ENCODE data around the gene ARHGAP6.
"Not testable (repeated sequence)": the region's sequence is repeated elsewhere in the genome, so short reads cannot be mapped to it uniquely, and the experiment has no call there.

The ARHGAP6 gene

GRCh38 chrX:11375614-11376119, 290.1 kb downstream of the ARHGAP6 start:
- peaks cover 0 to 27% (median 8%) of the 10 kb centered on the region in 11 experiments; a peak in 13 of 22 replicates for H3K9me3 ChIP-seq (replicated peaks in 1 of 11)
- H3K4me2 ChIP-seq, result peak overlapping the region in 1 of 11 experiments; percentile 10; a peak in 1 of 22 replicates
- peak overlapping the region in 1 of 11 experiments; percentile 24; a peak in 1 of 22 replicates for H3K27ac ChIP-seq
- H3K36me3 ChIP-seq, result no peaks in the 10 kb centered on the region
- H3K4me1 ChIP-seq, result peaks cover 0 to 31% (median 0%) of the 10 kb centered on the region in 10 experiments; a peak in 6 of 20 replicates
- H3K4me3 ChIP-seq, result no peak overlapping the region
- no peaks in the 10 kb centered on the region; a peak in 1 of 22 replicates for H4K20me1 ChIP-seq
- no peak overlapping the region for H3K9ac ChIP-seq
- H3K27me3 ChIP-seq, result peaks cover 66 to 99% (median 88%) of the 10 kb centered on the region in 11 experiments
- no peak for TF ChIP-seq Cebpa-rat (IDR thresholded peaks at IDR 0.05)

- H3K4me1 ChIP-seq, result peaks cover 0 to 23% (median 0%) of the 10 kb centered on the region in 10 experiments; a peak in 5 of 20 replicates
- no peak overlapping the region for H3K4me2 ChIP-seq
- H3K4me3 ChIP-seq, result no peak overlapping the region
- H3K27ac ChIP-seq, result no peak overlapping the region
- H3K9ac ChIP-seq, result no peak overlapping the region
- H3K9me3 ChIP-seq (replicated peaks in 1 of 11), result peaks cover 0 to 38% (median 11%) of the 10 kb centered on the region in 11 experiments; a peak in 13 of 22 replicates
- no peaks in the 10 kb centered on the region; a peak in 1 of 22 replicates for H4K20me1 ChIP-seq
- H3K27me3 ChIP-seq, result peaks cover 68 to 99% (median 88%) of the 10 kb centered on the region in 11 experiments
- no peak for TF ChIP-seq Cebpa-rat (IDR thresholded peaks at IDR 0.05)
- no peaks in the 10 kb centered on the region for H3K36me3 ChIP-seq
Observed at GRCh38 chrX:11374570-11374969, 291.1 kb downstream of the ARHGAP6 start.

DNA sequence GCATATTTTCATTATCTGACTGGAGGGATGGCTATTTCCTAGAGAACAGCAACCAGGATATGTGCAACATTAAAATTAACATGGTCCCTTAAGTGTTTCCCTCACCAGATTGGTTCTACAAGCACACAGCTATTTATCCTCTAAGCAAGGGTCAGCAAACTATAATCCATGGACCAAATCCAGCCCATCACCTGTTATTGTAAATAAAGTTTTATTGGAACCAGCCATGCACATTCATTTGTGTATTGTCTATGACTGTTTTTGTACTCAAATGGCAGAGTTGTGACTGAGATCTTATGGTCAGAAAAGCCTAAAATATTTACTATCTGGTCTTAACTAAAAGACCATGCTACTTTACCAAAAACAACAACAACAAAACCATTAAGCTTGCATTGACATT, 294.6 kb downstream of the ARHGAP6 start:
- Histone ChIP-seq H4K20me1 (no peaks in the 10 kb centered on the region; a peak in 1 of 22 replicates), H3K4me3 (no peak overlapping the region), H3K9me3 (replicated peaks in 1 of 11) (peaks cover 0 to 26% (median 5%) of the 10 kb centered on the region in 11 experiments; a peak in 9 of 22 replicates), H3K27ac (no peak overlapping the region), H3K4me1 (peaks cover 0 to 41% (median 0%) of the 10 kb centered on the region in 10 experiments; a peak in 8 of 20 replicates), H3K9ac (no peak overlapping the region), H3K4me2 (no peak overlapping the region), H3K27me3 (peaks cover 69 to 99% (median 88%) of the 10 kb centered on the region in 11 experiments), H3K36me3 (no peaks in the 10 kb centered on the region)
- TF ChIP-seq Cebpa-rat (IDR thresholded peaks at IDR 0.05), result no peak

GRCh38 chrX:11367609-11368430, 297.9 kb downstream of the ARHGAP6 start:
- H3K9me3 ChIP-seq (replicated peaks in 1 of 11), result peaks cover 7 to 56% (median 17%) of the 10 kb centered on the region in 11 experiments; a peak in 20 of 22 replicates
- peak overlapping the region in 4 of 11 experiments; percentile 36 to 64 (median 56); a peak in 7 of 22 replicates for H3K27ac ChIP-seq
- peaks cover 57 to 81% (median 73%) of the 10 kb centered on the region in 11 experiments for H3K27me3 ChIP-seq
- H3K4me1 ChIP-seq, result peaks cover 0 to 41% (median 6%) of the 10 kb centered on the region in 10 experiments; a peak in 11 of 20 replicates
- no peak overlapping the region for H3K4me3 ChIP-seq
- H4K20me1 ChIP-seq, result no peaks in the 10 kb centered on the region; a peak in 1 of 22 replicates
- peak overlapping the region in 5 of 11 experiments; percentile 17 to 59 (median 36); a peak in 6 of 22 replicates for H3K4me2 ChIP-seq
- peak overlapping the region in 1 of 11 experiments; percentile 24; a peak in 1 of 22 replicates for H3K9ac ChIP-seq
- TF ChIP-seq Cebpa-rat (IDR thresholded peaks at IDR 0.05), result no peak
- H3K36me3 ChIP-seq, result no peaks in the 10 kb centered on the region

DNA sequence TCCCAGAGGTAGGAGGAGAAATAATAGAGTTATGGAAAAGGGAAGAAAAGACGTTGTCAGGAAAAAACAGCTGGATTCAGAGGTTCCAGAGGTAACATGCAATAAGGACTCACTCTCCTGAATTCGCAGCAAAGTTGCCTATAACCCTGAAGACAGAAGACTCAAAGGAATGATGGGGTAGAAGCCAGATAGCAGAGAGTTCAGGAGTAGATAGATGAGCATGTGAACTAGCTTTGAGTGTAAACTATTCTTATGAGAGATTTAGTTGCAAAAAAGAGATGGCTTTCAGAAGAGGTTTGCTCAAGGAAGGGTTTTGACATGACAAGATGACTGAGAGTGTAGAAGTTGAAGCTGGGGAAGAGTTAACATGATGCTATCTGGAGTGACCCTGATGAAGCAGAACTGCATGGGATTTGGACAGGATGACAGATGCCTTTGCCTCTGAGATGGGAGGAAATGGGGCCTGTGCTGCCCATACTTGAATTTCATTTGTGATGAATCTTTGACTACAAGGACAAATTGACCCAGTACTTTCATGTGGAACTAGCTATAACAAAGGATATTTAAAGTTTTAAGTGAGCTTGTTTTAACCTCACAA, 298.6 kb downstream of the ARHGAP6 start:
- H4K20me1 ChIP-seq, result no peaks in the 10 kb centered on the region; a peak in 1 of 22 replicates
- H3K27ac ChIP-seq, result peak overlapping the region in 4 of 11 experiments; percentile 36 to 64 (median 56); a peak in 7 of 22 replicates
- peak overlapping the region in 1 of 11 experiments; percentile 24; a peak in 1 of 22 replicates for H3K9ac ChIP-seq
- peaks cover 0 to 45% (median 9%) of the 10 kb centered on the region in 10 experiments; a peak in 11 of 20 replicates for H3K4me1 ChIP-seq
- H3K9me3 ChIP-seq (replicated peaks in 1 of 11), result peaks cover 7 to 56% (median 17%) of the 10 kb centered on the region in 11 experiments; a peak in 20 of 22 replicates
- peaks cover 57 to 75% (median 67%) of the 10 kb centered on the region in 11 experiments for H3K27me3 ChIP-seq
- no peaks in the 10 kb centered on the region for H3K36me3 ChIP-seq
- no peak overlapping the region for H3K4me3 ChIP-seq
- H3K4me2 ChIP-seq, result peak overlapping the region in 4 of 11 experiments; percentile 17 to 59 (median 38); a peak in 6 of 22 replicates
- TF ChIP-seq Cebpa-rat (IDR thresholded peaks at IDR 0.05), result no peak

DNA sequence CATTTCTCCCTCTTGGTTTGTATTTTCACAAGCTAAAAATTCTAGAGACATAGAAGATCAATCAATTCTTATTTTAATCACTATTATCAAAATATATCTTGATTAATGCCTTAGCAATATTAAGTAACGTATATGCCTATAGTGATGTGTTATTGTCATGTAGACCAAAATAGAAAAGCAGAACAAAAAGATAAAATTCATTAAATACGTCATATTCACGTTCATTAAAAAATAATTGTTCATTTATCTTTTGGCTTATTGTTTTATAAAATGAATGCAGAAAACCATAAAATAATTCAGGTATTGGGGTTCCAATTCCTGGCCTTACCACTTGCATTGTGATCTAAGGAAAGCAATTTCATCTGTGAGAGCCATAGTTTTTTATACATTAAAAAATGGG, 300.3 kb downstream of the ARHGAP6 start:
- no peak for TF ChIP-seq Cebpa-rat (IDR thresholded peaks at IDR 0.05)

DNA sequence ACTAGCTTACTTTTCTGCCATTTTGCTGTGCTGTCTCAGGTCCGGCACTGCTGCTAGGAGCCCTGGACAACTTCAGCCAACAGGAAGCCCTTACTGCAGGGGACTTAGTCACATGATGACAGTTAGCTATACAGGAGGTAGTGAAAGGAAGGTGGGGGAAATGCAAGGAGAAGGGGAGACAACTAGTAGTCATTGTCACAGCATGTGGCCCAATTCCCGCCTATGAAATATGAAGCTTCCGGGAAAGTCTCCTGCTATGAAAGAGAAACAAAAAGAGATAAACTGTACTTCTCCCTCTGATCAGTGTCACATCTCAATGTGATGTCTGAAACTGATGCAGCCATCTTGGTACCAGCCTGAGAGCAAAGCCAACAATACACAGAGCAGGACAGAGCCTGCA, 300.9 kb downstream of the ARHGAP6 start:
- no peak overlapping the region for H3K4me3 ChIP-seq
- no peak overlapping the region for H3K9ac ChIP-seq
- H3K9me3 ChIP-seq (replicated peaks in 1 of 11), result peaks cover 6 to 42% (median 17%) of the 10 kb centered on the region in 11 experiments; a peak in 20 of 22 replicates
- peaks cover 0 to 45% (median 9%) of the 10 kb centered on the region in 10 experiments; a peak in 11 of 20 replicates for H3K4me1 ChIP-seq
- H4K20me1 ChIP-seq, result no peaks in the 10 kb centered on the region; a peak in 1 of 22 replicates
- H3K36me3 ChIP-seq, result no peaks in the 10 kb centered on the region
- H3K27me3 ChIP-seq, result peaks cover 43 to 59% (median 52%) of the 10 kb centered on the region in 11 experiments
- peak overlapping the region in 1 of 11 experiments; percentile 86; a peak in 1 of 22 replicates for H3K27ac ChIP-seq
- TF ChIP-seq Cebpa-rat (IDR thresholded peaks at IDR 0.05), result no peak
- H3K4me2 ChIP-seq, result peak overlapping the region in 1 of 11 experiments; percentile 32; a peak in 1 of 22 replicates

More for the DNA sequence above, 300.3 kb downstream of the ARHGAP6 start:
- peaks cover 49 to 65% (median 58%) of the 10 kb centered on the region in 11 experiments for H3K27me3 ChIP-seq
- no peak overlapping the region for H3K4me2 ChIP-seq
- H3K4me1 ChIP-seq, result peaks cover 0 to 45% (median 9%) of the 10 kb centered on the region in 10 experiments; a peak in 11 of 20 replicates
- no peak overlapping the region for H3K4me3 ChIP-seq
- H3K27ac ChIP-seq, result no peak overlapping the region
- no peaks in the 10 kb centered on the region for H3K36me3 ChIP-seq
- no peak overlapping the region for H3K9ac ChIP-seq
- H4K20me1 ChIP-seq, result no peaks in the 10 kb centered on the region; a peak in 1 of 22 replicates
- peaks cover 7 to 48% (median 17%) of the 10 kb centered on the region in 11 experiments; a peak in 20 of 22 replicates for H3K9me3 ChIP-seq (replicated peaks in 1 of 11)

GRCh38 chrX:11363825-11364224, 301.9 kb downstream of the ARHGAP6 start:
- H3K36me3 ChIP-seq, H3K4me3 ChIP-seq, H4K20me1 ChIP-seq, H3K4me2 ChIP-seq: not testable (repeated sequence)
- Histone ChIP-seq H3K9ac (peak overlapping the region in 1 of 11 experiments; percentile 68; a peak in 2 of 22 replicates), H3K27me3 (peaks cover 37 to 55% (median 45%) of the 10 kb centered on the region in 11 experiments), H3K4me1 (peaks cover 0 to 45% (median 9%) of the 10 kb centered on the region in 10 experiments; a peak in 11 of 20 replicates), H3K27ac (peak overlapping the region in 6 of 11 experiments; percentile 67 to 86 (median 80); a peak in 11 of 22 replicates), H3K9me3 (replicated peaks in 1 of 11) (peaks cover 6 to 38% (median 17%) of the 10 kb centered on the region in 11 experiments; a peak in 20 of 22 replicates)
